HG03571 (cell line): ENCODE data around the gene CD52.
"Not testable (repeated sequence)": the region's sequence is repeated elsewhere in the genome, so short reads cannot be mapped to it uniquely, and the experiment has no call there.

ENCODE experiments used
- ATAC-seq: cut with Tn5 transposase; IDR thresholded peaks from one replicate; pipeline ENCODE4 v1.9.1; 2021; ENCODE audit not compliant: unreplicated experiment

Gene CD52

DNA sequence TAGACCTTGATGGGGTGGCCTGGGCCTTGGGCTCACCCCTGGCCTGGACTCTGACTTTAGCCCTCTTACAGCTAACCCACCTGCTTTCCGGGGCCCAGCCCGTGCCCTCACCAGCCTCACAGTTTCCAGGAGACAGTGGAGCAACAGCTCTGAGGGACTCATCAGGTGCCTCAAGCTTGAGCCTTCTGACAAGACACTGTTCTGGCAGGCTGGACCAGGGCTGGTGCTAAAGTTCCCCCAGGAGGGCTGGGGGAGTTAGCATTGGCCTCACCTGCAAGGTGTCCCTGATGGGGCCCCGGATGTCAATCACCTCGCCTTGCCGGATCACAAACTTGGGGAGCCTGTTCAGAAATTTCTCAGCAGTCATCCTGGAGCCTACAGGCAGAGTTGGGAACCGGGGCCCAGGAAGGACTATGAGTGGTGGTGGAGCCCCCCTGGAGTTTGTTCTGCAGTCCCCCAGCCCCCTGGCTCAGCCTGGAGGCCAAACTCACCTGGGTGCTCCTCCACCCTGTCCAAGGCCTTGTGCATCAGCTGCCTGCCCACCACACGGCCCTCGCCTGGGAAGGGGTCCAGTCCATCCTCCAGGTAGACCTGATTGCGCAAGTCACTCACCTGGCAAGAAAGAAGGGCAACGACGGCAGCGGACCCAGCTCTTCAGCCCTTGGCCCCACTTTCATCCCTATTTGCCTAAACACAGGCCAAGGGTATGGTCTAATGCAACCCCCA lies 33.7 kb upstream of the CD52 start:
- ATAC-seq = no peak

DNA sequence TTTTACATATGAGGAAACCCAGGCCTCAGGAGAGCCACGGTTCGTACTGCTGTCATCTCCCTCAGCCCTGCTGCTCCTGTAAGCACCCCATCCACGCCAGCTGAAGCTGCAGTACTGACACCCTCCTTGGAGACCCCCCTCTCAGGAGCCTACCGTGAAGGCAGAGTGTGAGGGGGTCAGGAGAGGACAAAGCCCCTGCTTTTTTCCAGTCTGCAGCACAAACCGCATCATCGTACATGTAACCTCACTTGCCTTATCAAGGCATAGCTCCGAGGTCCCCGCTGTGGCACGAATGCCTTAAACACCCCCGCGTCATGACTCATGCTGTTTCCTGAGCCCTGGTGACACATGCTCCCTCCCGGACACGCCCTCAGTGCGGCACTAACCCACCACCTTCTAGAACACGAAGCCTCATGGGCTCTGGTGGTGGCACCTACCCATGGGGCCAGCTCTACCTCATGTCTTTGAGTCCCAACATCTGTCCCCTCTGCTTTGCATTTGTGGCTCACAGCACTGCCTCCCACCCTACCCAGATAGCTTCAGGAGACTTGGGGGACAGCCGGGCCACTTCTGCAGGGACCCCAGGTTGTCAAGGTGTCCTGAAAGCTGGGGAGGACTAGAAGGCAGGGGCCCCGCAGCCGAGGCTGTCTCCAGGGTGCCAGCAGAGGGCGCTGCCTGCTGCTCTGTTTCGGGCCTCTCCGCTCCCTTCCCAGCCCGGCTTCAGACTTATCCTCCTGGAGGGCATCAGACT lies 33.0 kb upstream of the CD52 start:
- ATAC-seq = no peak

DNA sequence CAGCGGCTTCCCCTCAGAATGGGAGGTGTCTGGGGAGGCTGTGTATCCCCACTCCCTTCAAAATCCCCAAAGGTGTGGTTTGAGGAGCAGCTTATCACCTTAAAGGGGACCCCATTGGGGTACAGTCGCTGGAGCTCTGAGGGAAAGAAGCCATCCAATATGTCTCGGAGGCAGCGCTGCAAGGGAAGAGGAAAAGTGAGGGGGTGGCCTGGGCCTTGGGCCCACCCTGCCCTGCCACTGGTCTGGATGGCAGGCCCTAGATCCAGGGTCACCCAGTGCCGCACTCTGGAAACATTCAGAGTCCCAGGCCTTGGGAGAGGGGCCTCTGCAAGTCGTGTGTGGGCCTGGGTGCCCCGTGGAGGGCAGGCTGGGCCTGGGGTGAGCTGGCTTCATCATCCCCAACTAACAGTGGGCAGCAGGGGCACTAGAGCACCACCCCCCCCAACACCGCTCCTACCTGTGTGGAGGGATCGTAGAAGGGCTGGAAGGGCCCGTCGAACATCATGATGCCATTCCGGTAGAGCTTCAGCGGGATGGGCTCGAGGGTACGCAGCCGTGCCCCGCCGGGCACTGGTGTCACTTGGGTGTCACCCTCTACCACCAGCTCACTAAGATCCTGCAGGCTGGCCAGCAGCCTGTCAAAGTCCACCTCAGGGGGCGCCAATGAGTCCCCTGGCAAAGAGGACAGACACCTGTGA lies 32.2 kb upstream of the CD52 start:
- ATAC-seq = no peak

DNA sequence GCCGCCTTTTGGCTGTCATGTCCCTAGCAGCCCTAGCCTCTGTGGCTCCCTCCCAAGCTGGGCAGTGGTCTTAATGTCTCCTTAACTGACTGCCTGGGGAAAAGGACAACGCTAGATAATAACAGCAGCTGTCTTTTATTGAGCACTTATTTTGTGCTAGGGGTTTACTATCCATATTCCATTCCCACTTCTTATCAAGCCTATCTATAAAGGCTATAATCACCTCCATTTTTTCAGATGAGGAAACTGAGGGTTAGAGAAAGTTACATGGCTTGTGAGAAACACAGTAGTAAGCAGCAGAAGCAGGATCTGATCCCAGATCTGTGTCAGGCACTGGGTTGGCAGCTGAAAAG lies 31.7 kb upstream of the CD52 start:
- no peak for ATAC-seq

DNA sequence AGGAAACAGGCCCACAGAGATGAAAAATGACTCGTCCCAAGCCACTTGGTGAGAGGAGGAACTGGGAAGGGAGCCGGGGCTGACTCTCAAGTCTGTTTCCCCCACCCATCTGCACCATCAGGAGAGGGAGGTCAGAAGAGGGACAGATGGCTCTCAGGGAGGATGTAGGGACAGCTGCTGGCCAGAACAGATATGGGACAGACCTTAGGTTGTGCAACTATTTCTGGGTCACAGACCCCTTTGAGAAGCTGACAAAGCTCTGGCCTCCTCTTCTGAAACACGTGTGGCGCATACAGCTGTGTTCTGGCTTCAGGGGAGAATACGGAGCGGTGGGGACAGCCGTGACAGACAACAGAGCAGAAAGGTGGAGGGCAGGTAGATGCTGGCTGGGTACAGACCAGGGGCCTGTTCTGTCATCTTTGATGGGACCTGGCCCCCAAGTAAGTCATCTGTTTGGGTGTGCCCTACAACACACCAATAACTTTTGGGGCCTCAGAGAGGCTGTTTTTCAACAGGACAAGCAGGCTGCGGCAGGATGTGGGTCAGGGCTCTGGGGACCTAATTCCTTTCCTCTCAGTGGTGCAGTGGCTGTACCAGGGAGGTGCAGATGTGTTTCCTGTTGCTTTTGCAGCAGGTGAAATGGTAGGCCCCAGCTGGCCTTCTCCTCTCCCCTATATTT lies 30.6 kb upstream of the CD52 start:
- ATAC-seq = peak; percentile 35

DNA sequence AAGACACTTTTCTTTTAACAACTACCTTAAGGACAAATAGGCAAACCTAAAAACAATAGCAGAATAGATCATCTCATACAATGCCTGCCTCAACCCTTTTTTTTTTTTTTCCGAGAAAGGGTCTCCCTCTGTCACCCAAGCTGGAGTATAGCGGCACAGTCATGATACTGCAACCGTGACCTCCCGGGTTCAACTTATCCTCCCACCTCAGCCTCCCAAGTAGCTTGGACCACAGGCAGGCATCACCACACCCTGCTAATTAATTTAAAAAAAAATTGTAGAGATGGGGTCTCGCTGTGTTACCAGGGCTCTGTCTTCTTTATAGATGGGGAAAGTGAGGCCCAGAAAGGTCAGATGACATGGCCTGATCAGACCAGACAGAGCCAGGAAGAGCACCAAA lies 29.9 kb upstream of the CD52 start:
- no peak for ATAC-seq

DNA sequence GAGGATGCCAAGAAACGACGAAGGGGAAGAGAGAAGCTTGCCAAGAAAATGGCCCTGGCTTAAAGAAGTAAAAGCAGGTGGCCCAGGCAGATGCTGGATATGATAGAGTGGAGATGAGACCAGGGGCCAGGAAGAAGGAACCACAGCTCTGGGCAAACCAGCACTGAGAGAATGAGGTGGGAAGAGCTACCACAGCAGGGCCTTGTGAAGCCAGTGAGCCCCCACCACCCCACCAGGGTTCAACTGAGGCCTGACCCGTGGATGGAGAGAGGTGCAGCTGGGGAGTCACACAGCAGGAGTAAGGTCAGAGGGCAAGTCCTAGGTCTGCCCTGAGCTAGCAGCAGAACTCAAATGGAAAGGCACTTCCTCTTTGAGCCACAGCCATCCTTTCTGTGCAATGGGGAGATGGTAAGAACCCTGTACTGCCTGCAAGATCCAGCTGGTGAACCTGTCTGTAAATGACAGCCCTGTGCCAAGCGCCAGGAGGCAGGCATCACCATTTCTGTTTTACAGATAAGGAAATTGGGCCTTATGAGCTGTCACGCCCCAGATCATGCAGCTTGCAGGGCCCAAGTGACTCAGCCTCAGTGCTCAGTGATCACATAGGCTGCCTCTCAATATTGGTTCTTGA lies 29.3 kb upstream of the CD52 start:
- no peak for ATAC-seq

DNA sequence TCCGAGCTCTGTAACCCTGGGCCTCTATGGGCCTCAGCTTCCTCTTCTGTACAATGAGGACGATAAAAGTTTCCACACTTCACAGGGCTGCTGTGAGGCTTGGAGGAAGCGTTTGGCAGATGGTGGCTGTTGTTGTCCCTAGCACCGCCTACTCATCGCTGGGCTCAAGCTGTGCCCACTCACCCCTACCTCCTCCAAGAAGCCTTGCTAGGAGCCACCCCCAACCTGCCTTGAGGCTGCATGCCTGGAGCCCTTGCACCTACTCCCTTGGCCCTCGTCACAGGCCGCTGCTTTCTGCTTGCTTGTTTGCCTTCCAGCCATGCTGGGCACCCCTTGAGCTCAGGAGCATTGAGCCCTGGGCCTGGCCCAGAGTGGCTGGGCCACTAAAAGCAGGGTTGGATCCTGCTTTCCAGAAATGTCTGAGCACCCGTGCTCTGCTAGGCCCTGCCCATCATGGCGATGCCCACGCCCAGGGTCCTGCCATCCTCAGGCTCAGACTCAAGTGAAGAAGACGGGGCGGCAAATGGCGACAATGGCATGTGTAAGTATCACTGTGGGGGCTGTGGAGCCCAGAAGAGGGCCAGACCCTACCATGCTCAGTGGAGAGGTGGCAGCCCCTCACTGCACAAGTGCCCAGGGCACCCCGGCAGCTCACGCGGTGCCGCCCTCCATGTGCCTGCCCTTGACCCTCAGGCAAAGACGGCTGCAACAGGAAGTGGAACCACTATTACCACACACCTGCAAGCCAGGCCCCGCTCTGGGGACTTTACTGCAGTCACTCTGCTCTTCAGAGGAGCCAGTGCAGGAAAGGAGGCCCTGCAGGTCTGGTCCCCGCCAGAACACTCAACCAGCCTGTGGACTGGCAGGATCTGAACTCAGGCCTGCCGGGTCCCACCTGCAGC lies 28.3 kb upstream of the CD52 start:
- peak; percentile 45 for ATAC-seq

DNA sequence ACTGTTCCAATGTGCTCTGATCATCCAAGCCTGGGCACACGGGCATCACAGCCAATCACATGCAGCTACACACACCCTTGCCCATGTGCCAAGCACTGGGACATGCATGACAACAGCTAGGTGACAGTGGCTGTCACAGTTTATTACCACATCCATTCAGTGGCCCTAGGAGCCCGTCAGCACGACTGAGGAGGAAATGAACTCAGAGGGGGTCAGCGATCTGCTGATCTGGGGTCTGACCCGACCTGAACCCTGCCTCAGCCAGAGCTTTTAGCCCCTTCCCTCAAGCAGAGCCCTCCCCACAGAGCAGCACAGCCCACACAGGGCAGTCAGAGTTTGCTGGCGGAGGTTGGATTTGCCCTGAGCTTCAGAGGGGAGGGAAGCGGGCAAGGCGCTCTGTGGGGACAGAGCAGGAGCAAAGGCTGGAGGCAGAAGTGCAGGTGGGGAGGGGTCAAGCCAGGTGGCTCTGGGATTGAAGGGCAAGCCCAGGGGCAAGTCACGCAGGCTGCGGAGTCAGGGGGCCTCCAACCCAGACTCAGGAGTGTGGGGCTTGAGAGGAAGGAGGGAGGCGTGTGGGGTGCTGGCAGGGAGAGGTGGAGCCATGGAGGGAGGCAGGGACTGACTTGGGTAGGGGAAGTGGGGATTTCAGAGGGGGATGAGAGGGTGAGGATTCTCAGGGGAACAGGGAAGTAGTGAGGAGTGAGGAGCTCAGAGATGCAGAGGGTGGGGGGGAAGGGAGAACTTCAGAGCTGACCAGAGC lies 27.5 kb upstream of the CD52 start:
- ATAC-seq = no peak

DNA sequence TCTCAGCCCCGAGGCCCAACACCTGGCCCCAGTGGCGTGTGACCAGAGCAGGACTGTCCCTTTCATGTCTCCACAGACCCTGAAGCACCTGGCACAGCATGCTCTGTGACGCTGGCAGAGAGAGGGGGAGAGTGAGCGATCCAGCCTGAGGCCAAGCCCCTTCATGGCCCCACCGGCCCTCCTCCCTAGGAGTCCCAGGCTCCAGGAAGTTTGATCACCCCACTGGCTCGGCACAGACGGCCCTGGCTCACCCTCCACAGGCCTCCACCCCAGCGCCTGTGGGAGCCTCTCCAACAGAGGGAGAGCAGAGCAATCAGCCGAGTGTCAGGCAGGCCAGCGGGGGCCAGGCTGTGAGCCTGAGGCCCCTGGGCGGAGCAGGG lies 26.9 kb upstream of the CD52 start:
- ATAC-seq = no peak

DNA sequence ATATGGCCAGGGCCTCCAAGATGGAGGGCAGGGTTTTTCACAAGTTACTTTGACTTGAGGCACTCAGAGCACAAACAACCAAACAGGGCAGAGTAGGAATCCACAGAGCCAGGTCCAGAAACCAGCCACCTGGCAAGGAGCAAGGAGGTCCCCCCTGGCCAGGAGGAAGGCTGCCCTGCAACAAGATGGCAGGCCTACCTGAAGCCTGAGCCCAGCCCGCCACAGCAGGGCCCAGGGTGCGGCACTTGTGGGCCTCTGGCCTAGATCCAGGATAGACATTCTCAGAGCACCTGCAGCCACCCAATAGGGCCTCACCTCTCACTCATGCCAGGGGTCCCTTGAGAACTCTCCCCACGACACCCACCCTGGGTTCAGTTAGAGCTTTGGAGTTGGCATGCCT lies 26.3 kb upstream of the CD52 start:
- ATAC-seq = no peak

DNA sequence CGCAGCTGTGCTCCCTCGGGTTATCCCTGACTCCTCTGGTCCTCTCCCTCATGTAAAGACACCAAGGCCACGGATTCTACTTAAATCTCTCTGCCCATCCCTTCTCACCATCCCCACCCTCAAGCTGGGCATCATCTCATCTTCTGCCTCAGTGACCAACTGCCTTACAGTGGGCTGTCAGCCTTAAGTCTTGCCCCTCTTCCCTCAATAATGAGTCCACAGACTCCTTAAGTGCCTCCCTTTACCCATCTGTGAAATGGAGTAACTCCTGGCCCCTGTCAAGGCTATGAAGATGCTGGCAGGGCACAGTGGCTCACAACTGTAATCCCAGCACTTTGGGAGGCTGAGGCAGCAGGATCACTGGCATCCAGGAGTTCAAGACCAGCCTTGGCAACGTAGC lies 25.8 kb upstream of the CD52 start:
- ATAC-seq = no peak

DNA sequence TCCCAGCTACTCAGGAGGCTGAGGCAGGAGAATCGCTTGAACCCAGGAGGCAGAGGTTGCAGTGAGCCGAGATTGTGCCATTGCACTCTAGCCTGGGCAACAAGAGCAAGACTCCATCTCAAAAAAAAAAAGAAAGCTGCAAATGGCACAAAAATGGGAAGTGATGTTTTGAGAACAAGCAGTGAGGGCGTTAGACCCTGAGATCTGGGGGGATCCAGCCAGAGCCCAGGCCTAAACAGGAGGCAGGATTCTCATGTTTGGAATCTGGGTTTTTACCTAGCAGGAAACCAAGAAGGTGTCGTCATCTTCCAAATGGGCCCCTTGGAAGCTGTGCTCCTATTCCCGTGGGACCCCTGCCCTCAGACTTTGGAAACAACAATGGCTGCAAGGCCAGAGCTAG lies 25.0 kb upstream of the CD52 start:
- not testable (repeated sequence) for ATAC-seq

DNA sequence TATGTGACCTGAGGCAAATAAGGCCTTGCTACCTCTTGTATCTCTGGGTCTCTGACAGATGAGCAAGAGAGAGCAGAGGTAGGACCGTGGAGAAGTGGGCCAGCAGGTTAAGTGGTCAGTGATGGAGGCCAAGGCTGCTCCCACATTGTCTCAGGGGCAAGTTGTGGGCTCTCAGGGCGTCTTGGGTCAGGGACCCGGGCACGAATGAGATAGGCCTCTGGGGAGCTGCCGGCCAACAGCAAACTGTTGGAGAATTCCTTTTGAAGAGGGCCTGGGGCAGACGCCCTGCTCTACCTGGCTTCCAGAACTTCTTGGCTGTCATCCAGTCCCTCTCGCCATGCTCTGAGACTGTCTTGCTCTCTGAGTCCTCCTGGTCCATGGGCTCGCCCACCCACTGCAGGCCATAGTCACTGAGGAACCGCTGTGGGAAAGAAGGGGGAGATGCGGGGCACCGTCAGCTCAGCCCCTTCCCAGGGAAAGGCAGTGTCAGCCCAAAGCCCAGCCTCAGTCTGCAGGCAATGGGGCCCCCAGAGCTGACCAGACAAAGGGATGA lies 23.8 kb upstream of the CD52 start:
- no peak for ATAC-seq

DNA sequence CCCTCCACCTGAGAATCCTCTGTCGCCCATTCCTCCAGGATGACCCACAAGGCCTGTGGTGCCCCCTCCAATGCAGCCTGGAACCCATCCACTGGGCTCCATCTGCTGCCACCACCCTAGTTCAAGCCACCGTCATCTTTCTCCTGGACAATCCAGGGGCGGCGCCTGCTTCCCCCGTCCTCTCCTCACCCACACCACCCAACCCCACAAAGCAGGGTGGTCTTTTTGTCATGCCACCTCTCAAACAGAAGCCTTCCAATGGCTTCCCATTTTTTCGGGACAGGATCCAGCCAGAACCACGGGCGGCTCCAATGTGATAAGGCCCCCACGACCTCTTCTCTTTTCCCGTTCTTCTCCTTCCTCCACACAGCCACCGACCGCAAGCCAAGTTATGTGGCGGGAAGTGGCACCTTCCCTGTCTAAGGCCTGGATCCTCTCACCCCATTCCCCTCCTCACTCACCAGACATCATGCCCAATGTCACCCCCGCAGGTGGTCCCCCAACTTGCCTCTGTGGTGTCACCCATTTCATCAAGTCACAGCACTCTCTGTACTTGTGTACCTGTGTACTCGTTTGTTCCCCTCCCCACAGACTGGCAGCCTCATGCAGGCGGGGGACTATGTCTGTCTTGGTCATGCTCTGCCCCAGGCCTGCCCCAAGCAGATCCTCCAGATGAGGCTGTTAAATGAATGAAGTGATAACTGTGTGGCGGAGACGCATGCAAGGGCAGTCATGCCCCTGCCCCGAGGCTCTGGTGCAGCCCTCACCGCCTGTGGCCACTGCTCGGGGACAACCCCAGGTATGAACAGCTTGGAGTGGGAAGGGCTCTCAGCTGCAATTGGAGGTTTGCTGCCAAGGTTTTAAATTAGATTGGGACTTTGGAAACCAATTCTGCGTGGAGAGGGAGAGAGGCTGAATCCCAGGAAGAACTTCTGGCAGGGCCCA lies 22.3 kb upstream of the CD52 start:
- ATAC-seq = no peak

DNA sequence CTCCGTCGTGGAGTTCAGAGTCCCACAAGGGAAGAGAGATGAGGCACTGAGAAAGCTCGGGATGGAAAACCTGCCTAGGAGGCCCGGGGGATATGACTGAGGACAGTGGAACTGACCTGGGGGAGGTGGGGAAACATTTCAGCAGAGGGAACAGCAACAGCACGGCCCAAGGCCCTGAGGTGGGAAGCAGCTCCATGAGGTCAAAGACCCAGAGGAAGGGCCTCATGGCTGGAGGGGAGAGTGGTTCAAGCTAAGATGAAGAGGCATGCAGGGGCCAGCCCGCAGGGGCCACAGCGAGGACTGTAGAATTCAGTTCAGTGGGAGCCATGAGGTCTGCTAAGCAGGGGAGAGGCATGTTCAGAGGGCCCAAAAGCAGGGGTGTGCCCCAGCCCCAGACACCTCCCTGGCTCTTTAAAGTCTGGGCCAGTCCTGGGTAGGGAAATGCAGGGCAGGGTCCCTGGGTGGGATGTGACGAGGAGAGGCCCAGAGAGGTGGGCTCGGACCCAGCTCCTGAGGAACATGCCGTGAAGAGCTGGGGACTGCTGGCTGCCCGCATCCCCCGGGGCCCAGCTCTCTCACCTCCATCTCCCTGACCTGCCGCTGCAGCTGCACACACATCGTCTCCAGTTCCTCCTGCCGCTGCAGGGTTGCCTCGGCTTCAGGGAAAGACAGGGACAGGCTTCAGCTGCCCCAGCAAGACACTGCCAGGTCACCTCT lies 21.3 kb upstream of the CD52 start:
- no peak for ATAC-seq

DNA sequence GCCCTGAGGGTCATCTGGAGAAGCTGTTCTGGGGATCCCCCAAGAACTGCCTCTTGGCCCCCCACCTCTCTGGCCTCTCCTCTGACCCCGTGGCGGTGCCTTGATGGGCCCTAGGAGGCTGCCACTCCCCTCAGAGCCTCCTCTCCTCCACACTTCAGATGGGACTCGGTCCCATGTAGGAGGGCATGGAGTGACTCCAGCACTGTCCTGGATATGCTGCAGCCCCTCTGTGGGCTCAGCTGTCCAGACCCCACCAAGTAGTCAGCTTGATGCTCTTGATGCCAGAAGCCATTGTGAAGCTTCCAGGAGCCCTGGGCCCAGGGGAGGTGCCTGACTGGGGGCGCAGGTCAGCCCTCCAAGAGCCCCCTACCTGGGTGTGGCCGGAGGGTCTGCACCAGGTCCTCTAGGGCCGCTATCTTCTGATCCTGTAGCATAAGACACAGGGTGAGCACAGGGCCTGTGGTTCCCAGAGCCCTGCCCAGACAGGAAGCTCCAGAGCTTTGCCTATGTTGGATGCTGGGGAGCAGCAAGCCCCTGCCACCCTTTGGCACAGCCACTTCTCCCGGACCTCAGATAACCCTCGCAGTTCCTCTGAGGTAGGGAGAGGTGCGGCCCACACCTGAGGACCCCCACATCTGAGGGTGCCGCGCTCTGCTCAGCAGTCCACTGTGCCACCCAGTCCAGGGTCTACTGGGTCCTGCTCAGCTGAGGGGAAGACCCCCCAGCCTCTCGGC lies 20.5 kb upstream of the CD52 start:
- no peak for ATAC-seq
